Measurements from ENCODE around the gene NAA50.

NAA50 gene

DNA sequence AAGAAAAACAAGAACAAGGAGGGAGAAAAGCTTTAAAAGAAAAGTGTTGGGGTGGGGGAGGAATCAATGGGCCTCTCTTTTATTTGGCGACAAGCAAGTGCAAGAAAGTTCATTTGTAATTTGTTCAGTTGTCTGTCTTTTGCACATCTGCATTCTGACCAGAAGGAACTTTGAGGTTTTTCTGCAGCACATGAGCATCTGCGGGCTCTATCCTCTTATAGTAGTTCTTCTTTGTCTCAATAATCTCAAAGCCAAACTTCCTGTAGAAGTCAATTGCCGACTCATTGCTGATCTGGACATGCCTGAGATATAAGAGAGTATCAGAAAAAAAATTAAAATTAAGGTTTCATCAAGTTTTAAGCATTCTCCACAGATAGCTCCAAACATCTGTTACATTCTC, 24.4 kb downstream of the NAA50 start:
- no peak overlapping the region for H3K4me3 ChIP-seq (ENCODE audit: low read depth, low read length)
- POLR2A ChIA-PET: no interaction called here
- no peaks in the 10 kb centered on the region for H3K4me1 ChIP-seq (ENCODE audit: control insufficient read depth, insufficient read depth, low read length)
- no peak overlapping the region for H3K27ac ChIP-seq (ENCODE audit: extremely low read depth, low read depth, low read length)
- no peaks in the 10 kb centered on the region for H3K9me3 ChIP-seq (ENCODE audit: control insufficient read depth, insufficient read depth, low read depth, low read length)
- CTCF ChIA-PET: no interaction called here
- peaks cover 9 to 56% of the 10 kb centered on the region in 2 experiments for H3K36me3 ChIP-seq (ENCODE audit: control insufficient read depth in 2 of 2, insufficient read depth in 1 of 2, low read length in 2 of 2)
- TF ChIP-seq YY2 (tag by site-specific recombination; IDR thresholded peaks at IDR 0.05) (no peak), ZNF677 (tag by site-specific recombination; IDR thresholded peaks at IDR 0.05) (no peak), ZNF214 (tag by site-specific recombination; IDR thresholded peaks at IDR 0.05; ENCODE audit: borderline replicate concordance) (no peak), SP3 (tag by site-specific recombination; IDR thresholded peaks at IDR 0.05) (no peak), ZNF521 (tag by site-specific recombination; IDR thresholded peaks at IDR 0.05) (no peak)
- TF ChIP-seq, protein P1, sequence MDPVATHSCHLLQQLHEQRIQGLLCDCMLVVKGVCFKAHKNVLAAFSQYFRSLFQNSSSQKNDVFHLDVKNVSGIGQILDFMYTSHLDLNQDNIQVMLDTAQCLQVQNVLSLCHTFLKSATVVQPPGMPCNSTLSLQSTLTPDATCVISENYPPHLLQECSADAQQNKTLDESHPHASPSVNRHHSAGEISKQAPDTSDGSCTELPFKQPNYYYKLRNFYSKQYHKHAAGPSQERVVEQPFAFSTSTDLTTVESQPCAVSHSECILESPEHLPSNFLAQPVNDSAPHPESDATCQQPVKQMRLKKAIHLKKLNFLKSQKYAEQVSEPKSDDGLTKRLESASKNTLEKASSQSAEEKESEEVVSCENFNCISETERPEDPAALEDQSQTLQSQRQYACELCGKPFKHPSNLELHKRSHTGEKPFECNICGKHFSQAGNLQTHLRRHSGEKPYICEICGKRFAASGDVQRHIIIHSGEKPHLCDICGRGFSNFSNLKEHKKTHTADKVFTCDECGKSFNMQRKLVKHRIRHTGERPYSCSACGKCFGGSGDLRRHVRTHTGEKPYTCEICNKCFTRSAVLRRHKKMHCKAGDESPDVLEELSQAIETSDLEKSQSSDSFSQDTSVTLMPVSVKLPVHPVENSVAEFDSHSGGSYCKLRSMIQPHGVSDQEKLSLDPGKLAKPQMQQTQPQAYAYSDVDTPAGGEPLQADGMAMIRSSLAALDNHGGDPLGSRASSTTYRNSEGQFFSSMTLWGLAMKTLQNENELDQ (tag by site-specific recombination; IDR thresholded peaks at IDR 0.05; ENCODE audit: low read depth): no peak
- TF ChIP-seq, protein P2, sequence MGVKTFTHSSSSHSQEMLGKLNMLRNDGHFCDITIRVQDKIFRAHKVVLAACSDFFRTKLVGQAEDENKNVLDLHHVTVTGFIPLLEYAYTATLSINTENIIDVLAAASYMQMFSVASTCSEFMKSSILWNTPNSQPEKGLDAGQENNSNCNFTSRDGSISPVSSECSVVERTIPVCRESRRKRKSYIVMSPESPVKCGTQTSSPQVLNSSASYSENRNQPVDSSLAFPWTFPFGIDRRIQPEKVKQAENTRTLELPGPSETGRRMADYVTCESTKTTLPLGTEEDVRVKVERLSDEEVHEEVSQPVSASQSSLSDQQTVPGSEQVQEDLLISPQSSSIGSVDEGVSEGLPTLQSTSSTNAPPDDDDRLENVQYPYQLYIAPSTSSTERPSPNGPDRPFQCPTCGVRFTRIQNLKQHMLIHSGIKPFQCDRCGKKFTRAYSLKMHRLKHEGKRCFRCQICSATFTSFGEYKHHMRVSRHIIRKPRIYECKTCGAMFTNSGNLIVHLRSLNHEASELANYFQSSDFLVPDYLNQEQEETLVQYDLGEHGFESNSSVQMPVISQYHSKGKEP (tag by site-specific recombination; IDR thresholded peaks at IDR 0.05): no peak

DNA sequence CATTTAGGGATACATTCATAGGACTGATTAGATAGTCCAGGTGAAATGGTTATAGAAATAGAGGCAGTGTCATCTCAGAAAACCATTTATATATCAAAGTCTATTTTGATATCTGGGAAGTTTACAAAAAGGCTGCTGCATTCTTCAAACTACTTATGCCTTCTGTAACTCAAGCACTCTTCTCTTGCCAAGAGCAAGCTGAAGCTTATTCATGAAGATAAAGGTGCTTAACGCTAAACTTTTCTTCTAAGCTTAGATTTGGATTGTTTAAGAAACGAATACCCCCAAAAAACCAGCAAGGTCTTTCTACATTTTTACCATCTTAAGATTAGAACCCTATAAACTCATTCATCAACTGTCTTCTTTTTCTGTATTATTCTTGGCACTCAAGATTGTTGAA, 26.3 kb downstream of the NAA50 start:
- Histone ChIP-seq H3K4me3 (ENCODE audit: low read depth, low read length) (no peak overlapping the region), H3K27ac (ENCODE audit: extremely low read depth, low read depth, low read length) (no peak overlapping the region), H3K9me3 (ENCODE audit: control insufficient read depth, insufficient read depth, low read depth, low read length) (no peaks in the 10 kb centered on the region), H3K36me3 (ENCODE audit: control insufficient read depth in 2 of 2, insufficient read depth in 1 of 2, low read length in 2 of 2) (peaks cover 9 to 56% of the 10 kb centered on the region in 2 experiments; a peak in 2 of 3 replicates), H3K4me1 (ENCODE audit: control insufficient read depth, insufficient read depth, low read length) (no peaks in the 10 kb centered on the region)
- CTCF ChIA-PET: interaction anchor here (1.5 kb wide), 1 partner anchor 17 kb away, joined by 9 read pairs; no protein-coding TSS in a partner anchor
- TF ChIP-seq BCL11A (tag by site-specific recombination; IDR thresholded peaks at IDR 0.05; ENCODE audit: low read depth) (no peak), ZNF549 (tag by site-specific recombination; IDR thresholded peaks at IDR 0.05) (no peak), ZNF560 (tag by site-specific recombination; IDR thresholded peaks at IDR 0.05; ENCODE audit: borderline replicate concordance) (no peak), ZNF223 (tag by site-specific recombination; IDR thresholded peaks at IDR 0.05) (no peak), ZNF155 (tag by site-specific recombination; IDR thresholded peaks at IDR 0.05) (no peak), ZNF623 (tag by site-specific recombination; IDR thresholded peaks at IDR 0.05) (no peak), ZNF830 (tag by site-specific recombination; IDR thresholded peaks at IDR 0.05; ENCODE audit: low read depth) (no peak), ZNF311 (tag by site-specific recombination; IDR thresholded peaks at IDR 0.05; ENCODE audit: borderline replicate concordance) (no peak)
- TF ChIP-seq, protein P3, sequence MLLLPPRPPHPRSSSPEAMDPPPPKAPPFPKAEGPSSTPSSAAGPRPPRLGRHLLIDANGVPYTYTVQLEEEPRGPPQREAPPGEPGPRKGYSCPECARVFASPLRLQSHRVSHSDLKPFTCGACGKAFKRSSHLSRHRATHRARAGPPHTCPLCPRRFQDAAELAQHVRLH (tag by site-specific recombination; IDR thresholded peaks at IDR 0.05): no peak
- TF ChIP-seq, protein P4, sequence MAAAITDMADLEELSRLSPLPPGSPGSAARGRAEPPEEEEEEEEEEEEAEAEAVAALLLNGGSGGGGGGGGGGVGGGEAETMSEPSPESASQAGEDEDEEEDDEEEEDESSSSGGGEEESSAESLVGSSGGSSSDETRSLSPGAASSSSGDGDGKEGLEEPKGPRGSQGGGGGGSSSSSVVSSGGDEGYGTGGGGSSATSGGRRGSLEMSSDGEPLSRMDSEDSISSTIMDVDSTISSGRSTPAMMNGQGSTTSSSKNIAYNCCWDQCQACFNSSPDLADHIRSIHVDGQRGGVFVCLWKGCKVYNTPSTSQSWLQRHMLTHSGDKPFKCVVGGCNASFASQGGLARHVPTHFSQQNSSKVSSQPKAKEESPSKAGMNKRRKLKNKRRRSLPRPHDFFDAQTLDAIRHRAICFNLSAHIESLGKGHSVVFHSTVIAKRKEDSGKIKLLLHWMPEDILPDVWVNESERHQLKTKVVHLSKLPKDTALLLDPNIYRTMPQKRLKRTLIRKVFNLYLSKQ (tag by site-specific recombination; IDR thresholded peaks at IDR 0.05; ENCODE audit: borderline replicate concordance): no peak
- TF ChIP-seq, protein P5, sequence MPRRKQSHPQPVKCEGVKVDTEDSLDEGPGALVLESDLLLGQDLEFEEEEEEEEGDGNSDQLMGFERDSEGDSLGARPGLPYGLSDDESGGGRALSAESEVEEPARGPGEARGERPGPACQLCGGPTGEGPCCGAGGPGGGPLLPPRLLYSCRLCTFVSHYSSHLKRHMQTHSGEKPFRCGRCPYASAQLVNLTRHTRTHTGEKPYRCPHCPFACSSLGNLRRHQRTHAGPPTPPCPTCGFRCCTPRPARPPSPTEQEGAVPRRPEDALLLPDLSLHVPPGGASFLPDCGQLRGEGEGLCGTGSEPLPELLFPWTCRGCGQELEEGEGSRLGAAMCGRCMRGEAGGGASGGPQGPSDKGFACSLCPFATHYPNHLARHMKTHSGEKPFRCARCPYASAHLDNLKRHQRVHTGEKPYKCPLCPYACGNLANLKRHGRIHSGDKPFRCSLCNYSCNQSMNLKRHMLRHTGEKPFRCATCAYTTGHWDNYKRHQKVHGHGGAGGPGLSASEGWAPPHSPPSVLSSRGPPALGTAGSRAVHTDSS (tag by site-specific recombination; IDR thresholded peaks at IDR 0.05): no peak
- POLR2A ChIA-PET: no interaction called here
